Keratinocyte (primary cell): ENCODE data around the gene FSIP1. TPM values are rescaled to one million over a fixed set of nuclear protein-coding genes. Genes with fewer than 3 reads are reported as not detected.

Experiments used
- DNase-seq: peaks from one replicate; pipeline ENCODE4 v3.0.0-alpha.2; 2011; ENCODE audit warnings: low read depth, missing footprints, low spot score
- FAIRE-seq: peaks from 2 replicates; lab custom pipeline; 2011; peaks lifted over from hg19 to GRCh38; lab: Jason Lieb, UNC
- H2AFZ ChIP-seq: 2 replicates; pipeline ENCODE4 v1.6.0; 2012; ENCODE audit warnings: low read length, control low read depth, inconsistent platforms; ENCODE audit not compliant: control insufficient read depth
- H3K27ac ChIP-seq: 2 replicates; pipeline ENCODE4 v1.5.1; 2011; ENCODE audit warnings: low read length; ENCODE audit not compliant: control insufficient read depth, insufficient read depth
- H3K27me3 ChIP-seq: 3 replicates; pipeline ENCODE4 v1.6.0; 2011; ENCODE audit warnings: low read length; ENCODE audit not compliant: control insufficient read depth, insufficient read depth; ENCODE audit errors: extremely low read depth
- H3K36me3 ChIP-seq, 2 experiments: 2 replicates in 1 of 2; 3 replicates in 1 of 2; pipeline ENCODE4 v1.5.1; 2011; ENCODE audit warnings: low read length in 2 of 2, mild to moderate bottlenecking in 1 of 2; ENCODE audit not compliant: control insufficient read depth in 2 of 2, insufficient read depth in 2 of 2; ENCODE audit errors: extremely low read depth in 1 of 2
- H3K4me1 ChIP-seq: 3 replicates; pipeline ENCODE4 v1.5.1; 2011; ENCODE audit warnings: low read length; ENCODE audit not compliant: control insufficient read depth, insufficient read depth; ENCODE audit errors: extremely low read depth
- H3K4me2 ChIP-seq: 3 replicates; pipeline ENCODE4 v1.6.0; 2011; ENCODE audit warnings: low read depth, low read length; ENCODE audit not compliant: control insufficient read depth, insufficient read depth; ENCODE audit errors: extremely low read depth
- H3K4me3 ChIP-seq, 3 experiments: fragments of 200-600 bp in 1 of 3; sonication (generic) in 1 of 3; 2 replicates in 2 of 3; 3 replicates in 1 of 3; pipeline ENCODE4 v1.5.1; 2011 to 2016; ENCODE audit warnings: low read length in 3 of 3, mild to moderate bottlenecking in 3 of 3, control low read depth in 2 of 3, inconsistent platforms in 1 of 3, low read depth in 1 of 3, mixed read lengths in 1 of 3, mixed run types in 1 of 3, moderate library complexity in 1 of 3; ENCODE audit not compliant: control insufficient read depth in 2 of 3, insufficient read depth in 2 of 3; ENCODE audit errors: extremely low read depth in 1 of 3
- H3K79me2 ChIP-seq: 2 replicates; pipeline ENCODE4 v1.6.0; 2012; ENCODE audit warnings: low read length; ENCODE audit not compliant: control insufficient read depth, insufficient read depth
- H3K9ac ChIP-seq: 3 replicates; pipeline ENCODE4 v1.6.0; 2011; ENCODE audit warnings: low read length; ENCODE audit not compliant: control insufficient read depth, insufficient read depth; ENCODE audit errors: extremely low read depth
- H3K9me1 ChIP-seq: 3 replicates; pipeline ENCODE4 v1.6.0; 2011; ENCODE audit warnings: low read length; ENCODE audit not compliant: control insufficient read depth, insufficient read depth; ENCODE audit errors: extremely low read depth
- H3K9me3 ChIP-seq: 2 replicates; pipeline ENCODE4 v1.5.1; 2012; ENCODE audit warnings: low read depth, low read length; ENCODE audit not compliant: control insufficient read depth
- H4K20me1 ChIP-seq: 3 replicates; pipeline ENCODE4 v1.6.0; 2011; ENCODE audit warnings: low read length; ENCODE audit not compliant: control insufficient read depth, insufficient read depth; ENCODE audit errors: extremely low read depth
- CTCF ChIP-seq, 3 experiments: IDR thresholded peaks in 1 of 3; conservative IDR thresholded peaks in 1 of 3; optimal IDR thresholded peaks in 1 of 3; 2 replicates in 2 of 3; 3 replicates in 1 of 3; pipeline versions ENCODE3 to v1.5.1; 2011; ENCODE audit warnings: low read length in 3 of 3, mild to moderate bottlenecking in 3 of 3, moderate library complexity in 2 of 3, control low read depth in 1 of 3, inconsistent platforms in 1 of 3; ENCODE audit not compliant: insufficient read depth in 2 of 3; ENCODE audit errors: extremely low read depth in 1 of 3
- EZH2 ChIP-seq: IDR thresholded peaks from one replicate; pipeline ENCODE4 v1.6.1; 2012; ENCODE audit warnings: inconsistent platforms, mild to moderate bottlenecking, low read length, moderate library complexity
- dilution Hi-C: fragments of 300-500 bp; cut with MboI; formaldehyde crosslinking; loops from one replicate; pipeline ENCODE4 v1.7.0; 2020; ENCODE audit warnings: low sequenced_read_pairs; ENCODE audit not compliant: extremely low pct_ligation_motif_present
- polyA plus RNA-seq, 5 experiments: library from polyadenylated mRNA; depleted of rRNA in 3 of 5; stranded (reverse) in 3 of 5; stranded (forward) in 1 of 5; unstranded in 1 of 5; fragments of >200 nt; gene quantifications; 1 replicate in 1 of 5; 2 replicates in 3 of 5; 3 replicates in 1 of 5; pipeline versions ENCODE4 v1.2.1 to v1.2.3, GENCODE V29; 2011 to 2012; ENCODE audit warnings: missing spikeins in 2 of 5, low read depth in 1 of 5, low replicate concordance in 1 of 5

The FSIP1 gene
- polyA plus RNA-seq, 1 donor (not counting 4 experiments of a cell fraction or from before 2014, with no cell fraction given): 1.5 TPM

- Histone ChIP-seq H3K27ac (no peak overlapping the region), H3K4me3 (no peak overlapping the region), H3K36me3 (peaks cover 40 to 77% of the 10 kb centered on the region in 2 experiments), H3K79me2 (peaks cover 10% of the 10 kb centered on the region), H3K4me2 (no peak overlapping the region), H3K27me3 (no peaks in the 10 kb centered on the region), H3K9me3 (no peaks in the 10 kb centered on the region), H4K20me1 (peaks cover 69% of the 10 kb centered on the region), H2AFZ (no peak overlapping the region), H3K9ac (no peak overlapping the region), H3K9me1 (no peaks in the 10 kb centered on the region), H3K4me1 (peaks cover 9% of the 10 kb centered on the region)
- DNase-seq (peak; percentile 45), FAIRE-seq (peak; percentile 48)
- dilution Hi-C loops: no loop called here
- no peak for TF ChIP-seq CTCF (optimal IDR thresholded peaks at IDR 0.05 in 1 of 3, IDR thresholded peaks at IDR 0.05 in 1 of 3, conservative IDR thresholded peaks at IDR 0.05 in 1 of 3; ENCODE audit: extremely low read depth in 1 of 3, insufficient read depth in 2 of 3, low read length in 3 of 3)
- TF ChIP-seq EZH2: no peak
These were observed 194.7 kb downstream of the FSIP1 start for GRCh38 chr15:39587731-39588530.

- TF ChIP-seq EZH2 (no peak), CTCF (optimal IDR thresholded peaks at IDR 0.05 in 1 of 3, IDR thresholded peaks at IDR 0.05 in 1 of 3, conservative IDR thresholded peaks at IDR 0.05 in 1 of 3; ENCODE audit: extremely low read depth in 1 of 3, insufficient read depth in 2 of 3, low read length in 3 of 3) (no peak)
- Histone ChIP-seq H3K9me1 (no peaks in the 10 kb centered on the region), H2AFZ (no peak overlapping the region), H3K4me1 (peaks cover 13% of the 10 kb centered on the region), H3K4me2 (no peak overlapping the region), H3K27me3 (no peaks in the 10 kb centered on the region), H3K36me3 (peaks cover 42 to 78% of the 10 kb centered on the region in 2 experiments), H3K79me2 (peaks cover 18% of the 10 kb centered on the region), H3K4me3 (no peak overlapping the region), H3K27ac (no peak overlapping the region), H3K9ac (no peak overlapping the region), H3K9me3 (no peaks in the 10 kb centered on the region), H4K20me1 (peaks cover 70% of the 10 kb centered on the region)
- FAIRE-seq: no peak
- dilution Hi-C loops: no loop called here
- peak; percentile 26 for DNase-seq
These were observed 195.4 kb downstream of the FSIP1 start for GRCh38 chr15:39587096-39587721.
